Heart right ventricle (tissue), 16 donors: ENCODE measurements around the gene RASGRP2. TPM values are rescaled to one million over a fixed set of nuclear protein-coding genes. Genes with fewer than 3 reads are reported as not detected.

Experiments
- ATAC-seq, 8 donors: fragments of 200-7000 bp; cut with Tn5 transposase; one replicate each; pipeline ENCODE4 v1.9.1; 2020; ENCODE audit warnings: mild to moderate bottlenecking in 8 of 8, moderate library complexity in 8 of 8, moderate number of reproducible peaks in 1 of 8
- DNase-seq, 2 donors: peaks; one replicate each; pipeline ENCODE4 v3.0.0-alpha.2; 2020
- H3K27ac ChIP-seq, 10 donors: fragments of 200-600 bp; sonication (generic) in 2 of 10; one replicate each; pipeline versions ENCODE4 v1.5.0 to v1.8.0; 2020 to 2022; ENCODE audit warnings: mild to moderate bottlenecking in 3 of 10
- H3K27me3 ChIP-seq, 7 donors: fragments of 200-600 bp; one replicate each; pipeline ENCODE4 v1.8.0; 2021 to 2022; ENCODE audit warnings: mild to moderate bottlenecking in 2 of 7
- H3K36me3 ChIP-seq, 9 donors: fragments of 200-600 bp; sonication (generic) in 1 of 9; one replicate each; pipeline versions ENCODE4 v1.5.0 to v1.8.0; 2020 to 2022; ENCODE audit warnings: mild to moderate bottlenecking in 2 of 9
- H3K4me1 ChIP-seq, 9 donors: fragments of 200-600 bp; sonication (generic) in 1 of 9; one replicate each; pipeline versions ENCODE4 v1.5.0 to v1.8.0; 2020 to 2022; ENCODE audit warnings: mild to moderate bottlenecking in 4 of 9
- H3K4me3 ChIP-seq, 10 donors: fragments of 200-600 bp; sonication (generic) in 2 of 10; one replicate each; pipeline versions ENCODE4 v1.5.0 to v1.8.0; 2020 to 2022; ENCODE audit warnings: mild to moderate bottlenecking in 7 of 10, moderate library complexity in 2 of 10
- H3K9me3 ChIP-seq, 11 donors: fragments of 200-600 bp in 10 of 11; sonication (generic) in 2 of 11; one replicate each; pipeline versions ENCODE4 v1.5.0 to v1.8.0; 2013 to 2022; ENCODE audit warnings: mild to moderate bottlenecking in 2 of 11, control low read depth in 1 of 11, moderate library complexity in 1 of 11
- CTCF ChIP-seq, 9 donors: fragments of 200-600 bp; sonication (generic) in 2 of 9; IDR thresholded peaks; one replicate each; pipeline versions ENCODE4 v1.5.0 to v1.8.0; 2021 to 2022; ENCODE audit warnings: antibody characterized with exemption in 9 of 9, mild to moderate bottlenecking in 5 of 9, moderate library complexity in 1 of 9
- WGBS, 2 donors: extraction: QIAGEN DNeasy Blood & Tissue Kit; methylation state at CpG; one replicate each; pipeline ENCODE4 v1.1.7; 2013; ENCODE audit warnings: inconsistent platforms in 1 of 2; 5-methylcytosine and 5-hydroxymethylcytosine counted together
- intact Hi-C, 10 donors: fragments of 100-400 bp; cut with DNase I; formaldehyde crosslinking; loops; one replicate each; pipeline versions ENCODE4 v1.11.1 to v1.14.2; 2022
- polyA plus RNA-seq, 2 donors: library from polyadenylated mRNA; stranded (reverse); fragments of 200-250 nt; gene quantifications; one replicate each; pipeline ENCODE4 v1.2.3, GENCODE V29; 2013
- total RNA-seq, 10 donors: library from RNA; stranded (reverse); fragmentation: NEBNext Ultra II Directional in 3 of 10; extraction: Animal tissue kit (Norgen Biotek cat#: 25700) in 3 of 10; gene quantifications; one replicate each; pipeline versions ENCODE4 v1.2.1 to v1.2.4, GENCODE V29; 2021 to 2023
- donor health status: Arrhythmogenic right ventricular cardiomyopathy.
- donor health status: ischemic (EF 13 %, LVEDD 7.1; RV severe dilation, severe dysfunction).
- donor health status: healthy with polysubstance abuse.
- donor health status: DM: no; HTN: yes; CAD: no.
- donor health status: DM: no; HTN: no; CAD: no.
- donor health status: ischemic (EF 25% LVEDD 6.9; RV normal size, moderate dysfunction).
- donor health status: ischemic (EF 25% LVEDD 5.7; RV mildly dilated, moderate dysfunction).
- donor health status: healthy.
- donor health status: DM: yes; HTN: yes; CAD: no.
- donor health status: Ischemic cardiomyopathy.
- donor health status: ischemic (EF 35%, LVEDD 5.7; RV mildly dilated, moderate dysfunction).
- donor health status: nonischemic (EF 11% LVEDD 7.7; RV severe dilation, severe dysfunction).
- donor health status: DM: yes; HTN: yes; CAD: no.
- donor health status: PGD.
- donor health status: ischemic (EF 29% LVEDD 5.4; RV normal size, mild dysfunction).
- donor health status: nonischemic (EF 23%, LVEDD 6.1; RV moderate dilation, normal function).

Gene RASGRP2
- total and polyA plus RNA-seq, 12 donors: 18.9 to 128 (median 27.3) TPM

- DNase-seq: no peak
- no peak for TF ChIP-seq CTCF (IDR thresholded peaks at IDR 0.05)
- Histone ChIP-seq H3K36me3 (peaks cover 13 to 100% (median 92%) of the 10 kb centered on the region in 9 donors), H3K27ac (peak overlapping the region in 2 of 10 donors; percentile 43 to 84), H3K27me3 (no peaks in the 10 kb centered on the region), H3K4me3 (peak overlapping the region in 1 of 10 donors; percentile 26), H3K9me3 (no peaks in the 10 kb centered on the region), H3K4me1 (peaks cover 21 to 79% (median 65%) of the 10 kb centered on the region in 9 donors)
- intact Hi-C loops: loop anchor here in 1 of 10 donors (10.0 kb wide), 1 partner anchor 343 kb away; the partner anchor contains the start of genes TM7SF2 and ZNHIT2
- 79 to 80% methylated on average over 2 of the region's 2 CpGs for WGBS, 2 donors
- ATAC-seq: no peak
Observed at GRCh38 chr11:64771861-64772260, 27.9 kb upstream of the RASGRP2 start.

GRCh38 chr11:64770120-64770519 is 26.2 kb upstream of the RASGRP2 start:
- Histone ChIP-seq H3K4me1 (peaks cover 13 to 70% (median 50%) of the 10 kb centered on the region in 9 donors), H3K27ac (peak overlapping the region in 1 of 10 donors; percentile 4), H3K9me3 (no peaks in the 10 kb centered on the region), H3K36me3 (peaks cover 13 to 100% (median 96%) of the 10 kb centered on the region in 9 donors), H3K27me3 (no peaks in the 10 kb centered on the region), H3K4me3 (no peak overlapping the region)
- 93 to 94% methylated on average over 12 of the region's 12 CpGs for WGBS, 2 donors
- intact Hi-C loops: loop anchor here in 1 of 10 donors (10.0 kb wide), 1 partner anchor 345 kb away; the partner anchor contains the start of genes TM7SF2 and ZNHIT2
- ATAC-seq (no peak), DNase-seq (no peak)
- TF ChIP-seq CTCF (IDR thresholded peaks at IDR 0.05): no peak

- peaks cover 11 to 70% (median 50%) of the 10 kb centered on the region in 9 donors for H3K4me1 ChIP-seq
Observed at GRCh38 chr11:64769283-64769682, 25.3 kb upstream of the RASGRP2 start.

GRCh38 chr11:64768300-64768694 is 24.4 kb upstream of the RASGRP2 start:
- ATAC-seq (no peak), DNase-seq (no peak)
- TF ChIP-seq CTCF (IDR thresholded peaks at IDR 0.05): no peak
- H3K27me3 ChIP-seq: no peaks in the 10 kb centered on the region
- WGBS, 2 donors: 87 to 89% methylated on average over 6 of the region's 6 CpGs
- H3K4me1 ChIP-seq: peaks cover 19 to 70% (median 50%) of the 10 kb centered on the region in 9 donors
- H3K36me3 ChIP-seq: peaks cover 13 to 100% (median 95%) of the 10 kb centered on the region in 9 donors
- intact Hi-C loops: no loop called here
- peak overlapping the region in 2 of 10 donors; percentile 53 to 61 for H3K27ac ChIP-seq
- H3K9me3 ChIP-seq: no peaks in the 10 kb centered on the region
- no peak overlapping the region for H3K4me3 ChIP-seq

More at GRCh38 chr11:64769283-64769682, 25.3 kb upstream of the RASGRP2 start:
- no peak for ATAC-seq
- no peak overlapping the region for H3K4me3 ChIP-seq
- H3K36me3 ChIP-seq: peaks cover 13 to 100% (median 98%) of the 10 kb centered on the region in 9 donors
- no peak overlapping the region for H3K27ac ChIP-seq
- intact Hi-C loops: no loop called here
- DNase-seq: no peak
- no peak for TF ChIP-seq CTCF (IDR thresholded peaks at IDR 0.05)
- no peaks in the 10 kb centered on the region for H3K27me3 ChIP-seq
- 89% methylated on average over 6 of the region's 6 CpGs for WGBS, 2 donors
- no peaks in the 10 kb centered on the region for H3K9me3 ChIP-seq
